ENCODE measurements around the gene MYO1H.
"Not testable (repeated sequence)": the region's sequence is repeated elsewhere in the genome, so short reads cannot be mapped to it uniquely, and the experiment has no call there.

Gene MYO1H

DNA sequence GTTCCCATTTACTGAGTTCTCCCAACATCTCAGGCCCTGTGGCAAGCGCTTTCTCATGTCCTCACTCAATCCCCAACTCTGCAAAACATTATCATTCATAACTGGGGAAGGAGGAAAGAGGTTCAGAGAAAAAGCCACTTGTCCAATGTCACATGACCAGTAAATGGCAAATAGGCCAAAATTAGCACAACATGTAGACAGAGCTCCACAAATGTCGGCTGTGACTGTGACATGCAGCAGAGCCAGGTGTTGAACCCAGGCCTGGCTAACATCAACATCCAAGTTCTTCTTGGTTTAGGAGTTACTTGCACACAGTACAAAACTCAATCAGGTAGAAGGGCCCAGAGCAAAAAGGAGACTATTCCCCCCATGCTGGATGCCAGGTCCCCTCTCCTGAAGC is 118.6 kb downstream of the MYO1H start:
- Histone ChIP-seq H3K27me3 (ENCODE audit: insufficient read depth, low read length) (no peaks in the 10 kb centered on the region), H3K9me3 (ENCODE audit: insufficient read depth, low read depth, low read length) (no peaks in the 10 kb centered on the region), H3K27ac (ENCODE audit: low read length) (no peak overlapping the region), H3K9ac (ENCODE audit: low read depth, low read length) (no peak overlapping the region), H3K36me3 (ENCODE audit: insufficient read depth, low read depth, low read length) (peaks cover 56% of the 10 kb centered on the region), H3K4me1 (ENCODE audit: insufficient read depth, low read length) (peaks cover 35% of the 10 kb centered on the region), H3K4me3 (ENCODE audit: low read length) (no peak overlapping the region)

DNA sequence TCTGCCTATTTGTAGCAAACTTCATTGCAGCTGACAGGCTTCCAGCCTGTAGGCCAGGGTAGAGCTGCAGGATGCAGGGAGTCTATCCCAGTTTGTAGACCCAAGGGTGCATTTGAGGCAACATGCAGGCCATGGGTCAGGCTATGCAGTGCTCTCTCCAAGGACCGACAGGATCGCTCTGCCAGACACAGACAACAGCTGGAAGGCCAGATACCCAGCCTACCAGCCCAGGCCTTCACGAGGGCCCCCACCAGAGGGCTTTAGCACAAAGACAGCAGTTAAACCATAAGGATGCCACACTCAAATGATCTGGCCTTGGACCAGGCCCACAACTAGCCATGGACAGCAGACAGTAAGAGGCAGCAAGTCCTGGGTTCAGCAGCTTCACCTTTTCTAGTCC is 119.1 kb downstream of the MYO1H start:
- no peaks in the 10 kb centered on the region for H3K27me3 ChIP-seq (ENCODE audit: insufficient read depth, low read length)
- H3K27ac ChIP-seq (ENCODE audit: low read length): no peak overlapping the region
- H3K4me1 ChIP-seq (ENCODE audit: insufficient read depth, low read length): peaks cover 30% of the 10 kb centered on the region
- no peaks in the 10 kb centered on the region for H3K9me3 ChIP-seq (ENCODE audit: insufficient read depth, low read depth, low read length)
- no peak overlapping the region for H3K9ac ChIP-seq (ENCODE audit: low read depth, low read length)
- peaks cover 56% of the 10 kb centered on the region for H3K36me3 ChIP-seq (ENCODE audit: insufficient read depth, low read depth, low read length)
- no peak overlapping the region for H3K4me3 ChIP-seq (ENCODE audit: low read length)

DNA sequence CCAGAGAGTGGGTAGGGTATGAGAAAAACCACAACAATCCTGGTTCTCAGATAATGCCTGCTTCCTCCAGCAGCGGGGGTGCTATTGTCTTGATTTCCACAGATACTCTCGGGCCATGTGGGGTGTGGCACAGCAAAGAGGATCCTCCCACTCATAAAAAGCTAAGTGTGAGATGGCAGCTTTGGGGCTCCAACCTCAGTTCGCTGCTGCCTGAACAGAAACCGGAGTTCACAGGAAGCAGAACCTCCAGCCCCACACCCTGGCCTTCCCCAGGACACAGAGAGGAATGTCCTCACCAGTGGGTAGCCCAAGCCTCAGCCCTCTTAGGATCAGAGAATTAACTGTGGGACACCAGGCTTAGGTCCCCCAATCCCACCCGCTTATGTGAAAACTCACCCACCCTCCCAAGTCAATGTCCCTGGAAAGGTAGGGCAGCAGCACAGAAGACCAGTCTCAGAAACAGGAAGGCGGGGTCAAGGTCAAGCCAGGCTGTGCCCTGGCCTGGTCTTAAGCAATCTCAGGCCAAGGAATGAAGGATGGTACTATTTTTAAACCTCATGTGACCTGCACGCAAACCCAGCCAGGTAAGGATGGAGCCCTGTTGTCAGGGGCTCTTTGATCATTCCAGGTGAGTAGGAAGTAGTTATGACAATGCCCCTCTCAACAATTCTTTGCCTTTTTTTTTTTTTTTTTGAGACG is 120.4 kb downstream of the MYO1H start:
- Histone ChIP-seq H3K36me3 (ENCODE audit: insufficient read depth, low read depth, low read length) (peaks cover 56% of the 10 kb centered on the region), H3K27me3 (ENCODE audit: insufficient read depth, low read length) (no peaks in the 10 kb centered on the region), H3K4me1 (ENCODE audit: insufficient read depth, low read length) (peaks cover 17% of the 10 kb centered on the region; the same call in 1 of the 2 replicates), H3K9me3 (ENCODE audit: insufficient read depth, low read depth, low read length) (no peaks in the 10 kb centered on the region), H3K9ac (ENCODE audit: low read depth, low read length) (0 out of 2 replicates have a peak overlapping the region, but pooled peaks have one; percentile 2), H3K27ac (ENCODE audit: low read length) (no peak overlapping the region), H3K4me3 (ENCODE audit: low read length) (no peak overlapping the region)

DNA sequence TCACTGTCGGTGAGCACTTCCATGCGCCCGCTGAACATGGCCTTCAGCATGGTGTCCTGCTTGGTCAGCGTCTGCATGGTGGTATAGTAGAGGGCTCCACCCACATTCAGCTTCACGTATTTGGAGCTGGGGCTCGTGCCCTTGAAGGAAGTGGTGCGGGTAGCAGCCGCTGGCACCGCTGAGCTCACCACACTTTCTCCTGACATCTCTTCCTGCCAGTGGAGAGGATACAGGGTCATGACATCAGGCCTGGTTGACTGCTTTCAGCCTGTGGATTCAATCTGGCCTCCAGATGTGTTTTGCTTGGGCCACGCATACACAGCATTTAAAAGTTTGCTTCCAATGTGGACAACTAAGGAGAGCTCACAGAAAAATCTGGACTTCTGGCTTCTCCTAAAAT is 121.8 kb downstream of the MYO1H start:
- Histone ChIP-seq H3K4me3 (ENCODE audit: low read length) (no peak overlapping the region), H3K9ac (ENCODE audit: low read depth, low read length) (no peak overlapping the region), H3K36me3 (ENCODE audit: insufficient read depth, low read depth, low read length) (peaks cover 60% of the 10 kb centered on the region), H3K27ac (ENCODE audit: low read length) (no peak overlapping the region), H3K27me3 (ENCODE audit: insufficient read depth, low read length) (no peaks in the 10 kb centered on the region), H3K9me3 (ENCODE audit: insufficient read depth, low read depth, low read length) (no peaks in the 10 kb centered on the region), H3K4me1 (ENCODE audit: insufficient read depth, low read length) (peaks cover 5% of the 10 kb centered on the region; the same call in 1 of the 2 replicates)

DNA sequence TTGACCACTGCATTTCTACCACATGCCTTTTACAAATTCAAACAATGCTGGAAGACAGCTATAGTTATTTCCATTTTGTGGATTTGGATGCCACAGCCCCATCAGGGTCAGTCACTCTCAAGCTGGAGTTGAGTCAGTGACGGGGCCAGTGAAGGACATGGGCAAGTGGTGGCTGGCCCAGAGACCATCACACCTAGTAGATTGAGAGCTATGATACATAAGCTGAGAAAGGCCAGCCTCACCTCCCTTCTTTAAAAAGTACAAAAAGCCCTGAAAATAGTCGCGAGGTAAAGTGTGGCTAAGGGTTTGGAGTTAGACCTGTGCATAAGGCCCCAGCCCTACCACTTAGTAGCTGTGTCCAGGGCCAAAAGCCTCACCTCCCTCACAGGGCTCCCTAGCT is 125.3 kb downstream of the MYO1H start:
- Histone ChIP-seq H3K4me1 (ENCODE audit: insufficient read depth, low read length) (peaks cover 7% of the 10 kb centered on the region; the same call in 1 of the 2 replicates), H3K9ac (ENCODE audit: low read depth, low read length) (no peak overlapping the region), H3K36me3 (ENCODE audit: insufficient read depth, low read depth, low read length) (peaks cover 27% of the 10 kb centered on the region)

DNA sequence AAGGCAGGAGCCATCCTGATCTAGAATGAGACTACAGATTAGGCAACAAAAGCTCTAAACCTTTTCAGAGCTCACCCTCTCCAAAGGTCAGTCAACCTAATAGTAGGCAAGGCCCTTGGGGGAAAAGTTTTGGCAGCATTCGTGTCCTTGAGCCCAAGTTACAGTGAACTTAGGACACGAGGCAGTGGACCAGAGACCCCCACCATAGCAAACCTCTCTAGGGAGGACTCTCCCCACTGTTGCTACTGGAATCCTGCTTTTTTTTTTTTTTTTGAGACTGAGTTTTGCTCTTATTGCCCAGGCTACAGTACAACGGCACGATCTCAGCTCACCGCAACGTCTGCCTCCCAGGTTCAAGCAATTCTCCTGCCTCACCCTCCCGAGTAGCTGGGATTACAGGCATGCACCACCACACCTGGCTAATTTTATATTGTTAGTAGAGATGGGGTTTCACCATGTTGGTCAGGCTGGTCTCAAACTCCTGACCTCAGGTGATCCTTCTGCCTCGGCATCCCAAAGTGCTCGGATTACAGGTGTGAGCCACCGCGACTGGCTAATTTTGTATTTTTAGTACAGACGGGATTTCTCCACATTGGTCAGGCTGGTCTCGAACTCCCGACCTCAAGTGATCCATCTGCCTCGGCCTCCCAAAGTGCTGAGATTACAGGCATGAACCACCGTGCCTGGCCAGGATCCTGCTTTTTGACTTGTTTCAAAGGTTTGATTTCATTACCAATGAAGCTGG is 126.0 kb downstream of the MYO1H start:
- H3K36me3 ChIP-seq (ENCODE audit: insufficient read depth, low read depth, low read length): peaks cover 22% of the 10 kb centered on the region
- not testable (repeated sequence) for H3K9ac ChIP-seq (ENCODE audit: low read depth, low read length); H3K4me1 ChIP-seq (ENCODE audit: insufficient read depth, low read length); H3K27ac ChIP-seq (ENCODE audit: low read length); H3K27me3 ChIP-seq (ENCODE audit: insufficient read depth, low read length); H3K4me3 ChIP-seq (ENCODE audit: low read length); H3K9me3 ChIP-seq (ENCODE audit: insufficient read depth, low read depth, low read length)

More for the DNA sequence above, 125.3 kb downstream of the MYO1H start:
- H3K27ac ChIP-seq (ENCODE audit: low read length): no peak overlapping the region
- no peak overlapping the region for H3K4me3 ChIP-seq (ENCODE audit: low read length)
- H3K9me3 ChIP-seq (ENCODE audit: insufficient read depth, low read depth, low read length): no peaks in the 10 kb centered on the region
- no peaks in the 10 kb centered on the region for H3K27me3 ChIP-seq (ENCODE audit: insufficient read depth, low read length)

- H3K27me3 ChIP-seq (ENCODE audit: insufficient read depth, low read length): no peaks in the 10 kb centered on the region
- no peak overlapping the region for H3K4me3 ChIP-seq (ENCODE audit: low read length)
- H3K9me3 ChIP-seq (ENCODE audit: insufficient read depth, low read depth, low read length): no peaks in the 10 kb centered on the region
- H3K36me3 ChIP-seq (ENCODE audit: insufficient read depth, low read depth, low read length): peaks cover 8% of the 10 kb centered on the region; the same call in 1 of the 2 replicates
- no peak overlapping the region for H3K9ac ChIP-seq (ENCODE audit: low read depth, low read length)
- peaks cover 5% of the 10 kb centered on the region; the same call in 1 of the 2 replicates for H3K4me1 ChIP-seq (ENCODE audit: insufficient read depth, low read length)
- no peak overlapping the region for H3K27ac ChIP-seq (ENCODE audit: low read length)
Measured at GRCh38 chr12:109475121-109475520, 127.4 kb downstream of the MYO1H start.

DNA sequence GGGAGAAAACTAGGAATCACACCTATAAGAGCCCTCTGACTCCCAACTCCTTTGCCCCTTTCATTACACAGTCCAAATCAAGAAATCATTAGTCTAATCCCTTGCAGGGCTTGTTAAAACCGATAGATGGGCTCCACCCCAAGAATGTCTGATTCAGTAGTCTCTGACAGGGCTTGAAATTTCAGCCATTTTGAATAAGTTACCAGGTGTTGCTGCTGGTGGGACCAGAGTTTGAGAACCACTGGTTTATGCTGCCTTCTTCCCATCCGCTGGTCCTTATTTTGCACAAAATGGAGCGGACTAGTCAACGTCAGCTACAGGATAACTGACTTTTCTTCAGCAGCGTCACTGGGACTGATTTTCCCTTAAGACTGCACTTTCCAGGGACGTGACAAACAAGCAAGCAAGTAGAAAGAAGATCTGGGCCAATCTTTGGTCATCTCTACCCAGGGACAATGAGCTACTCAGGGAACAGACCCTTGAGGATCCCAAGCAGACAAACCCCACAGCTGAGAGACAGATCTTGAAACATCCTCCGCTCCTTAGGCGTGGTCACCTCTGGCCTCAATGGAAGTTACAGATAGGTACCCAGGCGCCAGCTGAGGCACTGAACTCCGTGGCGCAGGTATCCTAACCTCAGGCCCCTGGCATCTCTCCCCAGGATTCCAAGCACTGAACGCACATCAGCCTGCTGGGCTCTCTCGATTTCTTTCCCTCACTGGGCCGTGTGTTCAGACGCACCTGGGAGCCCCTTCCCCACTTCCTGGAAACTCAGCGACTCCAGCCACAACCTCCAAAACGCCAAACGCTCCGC is 128.5 kb downstream of the MYO1H start:
- peak overlapping the region; percentile 95 for H3K4me3 ChIP-seq (ENCODE audit: low read length)
- peak overlapping the region; percentile 88 for H3K27ac ChIP-seq (ENCODE audit: low read length)
- H3K9me3 ChIP-seq (ENCODE audit: insufficient read depth, low read depth, low read length): no peaks in the 10 kb centered on the region
- peaks cover 5% of the 10 kb centered on the region; the same call in 1 of the 2 replicates for H3K4me1 ChIP-seq (ENCODE audit: insufficient read depth, low read length)
- H3K36me3 ChIP-seq (ENCODE audit: insufficient read depth, low read depth, low read length): 0 out of 2 replicates have a peak, but pooled peaks cover 5% of the 10 kb centered on the region
- peak overlapping the region; percentile 93; the same call in 1 of the 2 replicates for H3K9ac ChIP-seq (ENCODE audit: low read depth, low read length)
- H3K27me3 ChIP-seq (ENCODE audit: insufficient read depth, low read length): no peaks in the 10 kb centered on the region

- Histone ChIP-seq H3K9ac (ENCODE audit: low read depth, low read length) (peak overlapping the region; percentile 93; the same call in 1 of the 2 replicates), H3K4me1 (ENCODE audit: insufficient read depth, low read length) (peaks cover 5% of the 10 kb centered on the region; the same call in 1 of the 2 replicates), H3K4me3 (ENCODE audit: low read length) (peak overlapping the region; percentile 95), H3K9me3 (ENCODE audit: insufficient read depth, low read depth, low read length) (no peaks in the 10 kb centered on the region), H3K36me3 (ENCODE audit: insufficient read depth, low read depth, low read length) (0 out of 2 replicates have a peak, but pooled peaks cover 5% of the 10 kb centered on the region), H3K27ac (ENCODE audit: low read length) (peak overlapping the region; percentile 88), H3K27me3 (ENCODE audit: insufficient read depth, low read length) (no peaks in the 10 kb centered on the region)
Measured at GRCh38 chr12:109476807-109477184, 129.1 kb downstream of the MYO1H start.

- Histone ChIP-seq H3K9ac (ENCODE audit: low read depth, low read length) (peak within 1 kb of the TSS; percentile 93), H3K9me3 (ENCODE audit: insufficient read depth, low read depth, low read length) (no peaks in the 10 kb centered on the region), H3K4me3 (ENCODE audit: low read length) (peak within 1 kb of the TSS; percentile 95), H3K27me3 (ENCODE audit: insufficient read depth, low read length) (no peaks in the 10 kb centered on the region), H3K4me1 (ENCODE audit: insufficient read depth, low read length) (peaks cover 5% of the 10 kb centered on the region; the same call in 1 of the 2 replicates), H3K27ac (ENCODE audit: low read length) (peak within 1 kb of the TSS; percentile 88), H3K36me3 (ENCODE audit: insufficient read depth, low read depth, low read length) (0 out of 2 replicates have a peak, but pooled peaks cover 5% of the 10 kb centered on the region)
Measured at GRCh38 chr12:109477185-109477962, 129.7 kb downstream of the MYO1H start, which contains the start of the genes KCTD10 and UBE3B. KCTD10 (minus strand) TSS chr12:109477300; CDS start chr12:109477262, 38 bp downstream. UBE3B (plus strand) TSS chr12:109477634; CDS start chr12:109483552, 5,918 bp downstream.
